Endothelial cell of umbilical vein (primary cell): ENCODE measurements around the gene MOB3B. TPM values are rescaled to one million over a fixed set of nuclear protein-coding genes. Genes with fewer than 3 reads are reported as not detected.

Experiments used
- BruUV-seq: library from RNA; stranded (reverse); fragments of 400-500 nt; replicated peaks from 2 replicates; lab custom pipeline; 2021; lab: Mats Ljungman, UMichigan
- CTCF ChIA-PET: fragments of 300-600, 350-600 bp; sonication (Branson Sonifier 250); formaldehyde crosslinking; loops from one replicate; lab custom pipeline; 2021; ENCODE audit warnings: antibody characterized with exemption, inconsistent platforms; lab: Charles Lee
- POLR2A ChIA-PET: fragments of 300-600, 350-600 bp; sonication (Branson Sonifier 250); formaldehyde crosslinking; loops from one replicate; lab custom pipeline; 2021; ENCODE audit warnings: antibody characterized with exemption, inconsistent platforms; lab: Charles Lee
- DNase-seq: peaks from one replicate; pipeline ENCODE4 v3.0.0-alpha.2; 2011; ENCODE audit warnings: low read depth, low spot score
- FAIRE-seq: peaks from 2 replicates; lab custom pipeline; 2011; peaks lifted over from hg19 to GRCh38; lab: Jason Lieb, UNC
- H2AFZ ChIP-seq: 2 replicates; pipeline ENCODE4 v1.6.0; 2012; ENCODE audit warnings: low read depth, low read length, control low read depth, inconsistent platforms
- H3K27ac ChIP-seq: 2 replicates; pipeline ENCODE4 v1.5.1; 2011; ENCODE audit warnings: low read depth, mild to moderate bottlenecking, control low read depth, low read length, moderate library complexity; ENCODE audit not compliant: insufficient read depth
- H3K27me3 ChIP-seq, 2 experiments: 2 replicates each; pipeline versions ENCODE4 v1.6.0 to v1.6.1; 2011; ENCODE audit warnings: low read length in 2 of 2, mixed read lengths in 1 of 2; ENCODE audit not compliant: control insufficient read depth in 2 of 2, insufficient read depth in 2 of 2
- H3K36me3 ChIP-seq, 2 experiments: 2 replicates in 1 of 2; 3 replicates in 1 of 2; pipeline ENCODE4 v1.5.1; 2011; ENCODE audit warnings: low read length in 2 of 2, mild to moderate bottlenecking in 1 of 2, moderate library complexity in 1 of 2; ENCODE audit not compliant: control insufficient read depth in 2 of 2, insufficient read depth in 2 of 2; ENCODE audit errors: extremely low read depth in 1 of 2
- H3K4me1 ChIP-seq: 3 replicates; pipeline ENCODE4 v1.5.1; 2011; ENCODE audit warnings: mild to moderate bottlenecking, low read length; ENCODE audit not compliant: control insufficient read depth, insufficient read depth; ENCODE audit errors: extremely low read depth
- H3K4me2 ChIP-seq: 2 replicates; pipeline ENCODE4 v1.6.1; 2011; ENCODE audit warnings: low read length, control low read depth, mixed read lengths; ENCODE audit not compliant: insufficient read depth
- H3K4me3 ChIP-seq, 3 experiments: fragments of 200-600 bp in 1 of 3; sonication (generic), shearing (Covaris generic) in 1 of 3; replicated peaks in 1 of 3; 2 replicates each; pipeline ENCODE4 v1.5.1; 2011 to 2016; ENCODE audit warnings: control low read depth in 3 of 3, low read length in 3 of 3, mild to moderate bottlenecking in 2 of 3, inconsistent platforms in 1 of 3, low read depth in 1 of 3, moderate library complexity in 1 of 3; ENCODE audit not compliant: insufficient read depth in 1 of 3
- H3K79me2 ChIP-seq: 2 replicates; pipeline ENCODE4 v1.6.0; 2012; ENCODE audit warnings: low read length, inconsistent platforms; ENCODE audit not compliant: control insufficient read depth, insufficient read depth
- H3K9ac ChIP-seq: replicated peaks from 2 replicates; pipeline ENCODE3; 2011; ENCODE audit warnings: low read length, control low read depth; ENCODE audit not compliant: insufficient read depth; ENCODE audit errors: extremely low read depth
- H3K9me1 ChIP-seq: replicated peaks from 3 replicates; pipeline ENCODE4 v1.6.0; 2011; ENCODE audit warnings: mild to moderate bottlenecking, low read length; ENCODE audit not compliant: control insufficient read depth, insufficient read depth; ENCODE audit errors: extremely low read depth
- H3K9me3 ChIP-seq: replicated peaks from 2 replicates; pipeline ENCODE4 v1.5.1; 2012; ENCODE audit warnings: low read length, inconsistent platforms; ENCODE audit not compliant: control insufficient read depth, insufficient read depth
- H4K20me1 ChIP-seq: replicated peaks from 2 replicates; pipeline ENCODE3; 2011; ENCODE audit warnings: mild to moderate bottlenecking, low read length; ENCODE audit not compliant: control insufficient read depth, insufficient read depth; ENCODE audit errors: extremely low read depth
- CTCF ChIP-seq, 2 donors: IDR thresholded peaks; 1 replicate in 1 of 2; 2 replicates in 1 of 2; pipeline ENCODE4 v1.5.1; 2011; ENCODE audit warnings: low read length in 2 of 2, mild to moderate bottlenecking in 2 of 2, moderate library complexity in 2 of 2, control low read depth in 1 of 2, inconsistent platforms in 1 of 2, low read depth in 1 of 2; ENCODE audit not compliant: insufficient read depth in 1 of 2; ENCODE audit errors: extremely low read depth in 1 of 2
- EZH2 ChIP-seq: IDR thresholded peaks from 2 replicates; pipeline ENCODE4 v1.6.1; 2012; ENCODE audit warnings: borderline replicate concordance, low read depth, mild to moderate bottlenecking, moderate library complexity, low read length, inconsistent platforms; ENCODE audit not compliant: severe bottlenecking
- FOS ChIP-seq: IDR thresholded peaks from 2 replicates; pipeline ENCODE4 v1.6.1; 2011; ENCODE audit warnings: mild to moderate bottlenecking, low read length, moderate library complexity, borderline replicate concordance; ENCODE audit not compliant: insufficient read depth
- GATA2 ChIP-seq: IDR thresholded peaks from 2 replicates; pipeline ENCODE4 v1.7.0; 2011; ENCODE audit warnings: low read depth, mild to moderate bottlenecking, moderate library complexity, mixed read lengths, low read length; ENCODE audit not compliant: insufficient read length, insufficient read depth
- JUN ChIP-seq: IDR thresholded peaks from 2 replicates; pipeline ENCODE4 v1.6.1; 2011; ENCODE audit warnings: borderline replicate concordance, low read depth; ENCODE audit not compliant: insufficient read length, insufficient read depth
- MAX ChIP-seq: IDR thresholded peaks from 2 replicates; pipeline ENCODE4 v1.6.1; 2011; ENCODE audit not compliant: insufficient read depth, insufficient read length
- MYC ChIP-seq: IDR thresholded peaks from one replicate; pipeline ENCODE4 v1.6.1; 2011; ENCODE audit warnings: mild to moderate bottlenecking, low read depth, low read length
- POLR2A ChIP-seq: IDR thresholded peaks from 2 replicates; pipeline ENCODE4 v1.6.1; 2012; ENCODE audit warnings: low read depth, mild to moderate bottlenecking, control low read depth, low read length
- POLR2AphosphoS5 ChIP-seq: IDR thresholded peaks from 2 replicates; pipeline ENCODE4 v1.6.1; 2012; ENCODE audit warnings: low read depth, mild to moderate bottlenecking, control low read depth, low read length, moderate library complexity; ENCODE audit not compliant: insufficient read depth
- dilution Hi-C: fragments of 300-500 bp; cut with MboI; formaldehyde crosslinking; loops from one replicate; pipeline ENCODE4 v1.15.0; 2019; ENCODE audit warnings: low sequenced_read_pairs; ENCODE audit not compliant: extremely low pct_ligation_motif_present
- intact Hi-C: fragments of 100-400 bp; cut with micrococcal nuclease; formaldehyde crosslinking; loops from one replicate; pipeline ENCODE4 v1.10.0; 2022
- polyA plus RNA-seq, 4 experiments: library from polyadenylated mRNA; depleted of rRNA in 3 of 4; stranded (reverse) in 3 of 4; unstranded in 1 of 4; fragments of >200 nt; gene quantifications; 2 replicates each; pipeline versions ENCODE4 v1.2.1 to v1.2.3, GENCODE V29; 2011 to 2012; ENCODE audit warnings: missing spikeins in 1 of 4
- total RNA-seq: library from RNA; stranded (reverse); gene quantifications from 2 replicates; pipeline ENCODE4 v1.2.3, GENCODE V29; 2021

The MOB3B gene
- total and polyA plus RNA-seq, 2 donors (not counting 3 experiments of a cell fraction or from before 2014, with no cell fraction given), result 0.03 TPM; not detected in 1

GRCh38 chr9:27483576-27483975, 46.0 kb downstream of the MOB3B start:
- FAIRE-seq, result no peak
- TF ChIP-seq CTCF (IDR thresholded peaks at IDR 0.05; ENCODE audit: extremely low read depth in 1 of 2, insufficient read depth in 1 of 2, low read depth in 1 of 2, low read length in 2 of 2) (no peak), JUN (no peak), GATA2 (no peak), EZH2 (no peak), MAX (no peak), POLR2AphosphoS5 (no peak), POLR2A (no peak), MYC (no peak), FOS (no peak)
- H3K36me3 ChIP-seq, result no peaks in the 10 kb centered on the region
- no peak overlapping the region for H3K9ac ChIP-seq
- no peak for DNase-seq
- intact Hi-C loops (no loop called here), dilution Hi-C loops (no loop called here)
- no peaks in the 10 kb centered on the region for H3K9me3 ChIP-seq
- H3K4me2 ChIP-seq, result no peak overlapping the region
- peaks cover 2% of the 10 kb centered on the region for H4K20me1 ChIP-seq
- H3K4me3 ChIP-seq, result no peak overlapping the region
- CTCF ChIA-PET, result no interaction called here
- no peaks in the 10 kb centered on the region for H3K27me3 ChIP-seq
- no TSS peak for BruUV-seq
- H3K9me1 ChIP-seq, result no peaks in the 10 kb centered on the region
- no peak overlapping the region for H3K27ac ChIP-seq
- H2AFZ ChIP-seq, result no peak overlapping the region
- POLR2A ChIA-PET, result no interaction called here
- H3K4me1 ChIP-seq, result no peaks in the 10 kb centered on the region
- H3K79me2 ChIP-seq, result no peaks in the 10 kb centered on the region
